HG03025 (cell line): ENCODE results near the gene CD82.

Experiments used
- ATAC-seq: cut with Tn5 transposase; IDR thresholded peaks from one replicate; pipeline ENCODE4 v1.9.1; 2021; ENCODE audit warnings: mild to moderate bottlenecking, moderate library complexity; ENCODE audit not compliant: unreplicated experiment, low FRiP score

The CD82 gene

GRCh38 chr11:44565211-44565952 is at the start of gene CD82:
Gene CD82 (plus strand): TSS chr11:44565663. CDS start chr11:44594663, 29,000 bp downstream.
- ATAC-seq = peak; percentile 76

- ATAC-seq = no peak
Measured at GRCh38 chr11:44516688-44517507, 48.6 kb upstream of the CD82 start.

- ATAC-seq = no peak
Measured at GRCh38 chr11:44517541-44517940, 47.9 kb upstream of the CD82 start.

GRCh38 chr11:44518968-44519550 is 46.4 kb upstream of the CD82 start:
- ATAC-seq = no peak

- no peak for ATAC-seq
Measured at GRCh38 chr11:44519989-44520737, 45.3 kb upstream of the CD82 start.

- no peak for ATAC-seq
Measured at GRCh38 chr11:44521148-44521547, 44.3 kb upstream of the CD82 start.

- ATAC-seq = no peak
Measured at GRCh38 chr11:44522294-44522693, 43.2 kb upstream of the CD82 start.

- ATAC-seq = no peak
Measured at GRCh38 chr11:44524346-44524745, 41.1 kb upstream of the CD82 start.

- ATAC-seq = no peak
Measured at GRCh38 chr11:44524751-44525201, 40.7 kb upstream of the CD82 start.

GRCh38 chr11:44525473-44526252 is 39.8 kb upstream of the CD82 start:
- ATAC-seq = no peak

- no peak for ATAC-seq
Measured at GRCh38 chr11:44526438-44526837, 39.0 kb upstream of the CD82 start.

- ATAC-seq = no peak
Measured at GRCh38 chr11:44527476-44527875, 38.0 kb upstream of the CD82 start.

- no peak for ATAC-seq
Measured at GRCh38 chr11:44528103-44528502, 37.4 kb upstream of the CD82 start.

- no peak for ATAC-seq
Measured at GRCh38 chr11:44528581-44528980, 36.9 kb upstream of the CD82 start.

- no peak for ATAC-seq
Measured at GRCh38 chr11:44529895-44530412, 35.5 kb upstream of the CD82 start.

GRCh38 chr11:44530413-44531115 is 34.9 kb upstream of the CD82 start:
- no peak for ATAC-seq

- ATAC-seq = no peak
Measured at GRCh38 chr11:44531116-44531504, 34.4 kb upstream of the CD82 start.

GRCh38 chr11:44531636-44532035 is 33.8 kb upstream of the CD82 start:
- ATAC-seq = no peak

- peak; percentile 57 for ATAC-seq
Measured at GRCh38 chr11:44532809-44533208, 32.7 kb upstream of the CD82 start.
